Activated CD4-positive, alpha-beta T cell treated with anti-CD3 and anti-CD28 coated beads, Interleukin-2, amount 50 U/mL, for 24 hours (primary cell): ENCODE results near the gene GALNS.
"Not testable (repeated sequence)": the region's sequence is repeated elsewhere in the genome, so short reads cannot be mapped to it uniquely, and the experiment has no call there.

Experiments used
- DNase-seq, 2 donors: peaks; one replicate each; pipeline ENCODE4 v3.0.0-alpha.2; 2020; ENCODE audit warnings: low read depth in 1 of 2, low spot score in 1 of 2

GALNS gene, protein sequence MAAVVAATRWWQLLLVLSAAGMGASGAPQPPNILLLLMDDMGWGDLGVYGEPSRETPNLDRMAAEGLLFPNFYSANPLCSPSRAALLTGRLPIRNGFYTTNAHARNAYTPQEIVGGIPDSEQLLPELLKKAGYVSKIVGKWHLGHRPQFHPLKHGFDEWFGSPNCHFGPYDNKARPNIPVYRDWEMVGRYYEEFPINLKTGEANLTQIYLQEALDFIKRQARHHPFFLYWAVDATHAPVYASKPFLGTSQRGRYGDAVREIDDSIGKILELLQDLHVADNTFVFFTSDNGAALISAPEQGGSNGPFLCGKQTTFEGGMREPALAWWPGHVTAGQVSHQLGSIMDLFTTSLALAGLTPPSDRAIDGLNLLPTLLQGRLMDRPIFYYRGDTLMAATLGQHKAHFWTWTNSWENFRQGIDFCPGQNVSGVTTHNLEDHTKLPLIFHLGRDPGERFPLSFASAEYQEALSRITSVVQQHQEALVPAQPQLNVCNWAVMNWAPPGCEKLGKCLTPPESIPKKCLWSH

DNA sequence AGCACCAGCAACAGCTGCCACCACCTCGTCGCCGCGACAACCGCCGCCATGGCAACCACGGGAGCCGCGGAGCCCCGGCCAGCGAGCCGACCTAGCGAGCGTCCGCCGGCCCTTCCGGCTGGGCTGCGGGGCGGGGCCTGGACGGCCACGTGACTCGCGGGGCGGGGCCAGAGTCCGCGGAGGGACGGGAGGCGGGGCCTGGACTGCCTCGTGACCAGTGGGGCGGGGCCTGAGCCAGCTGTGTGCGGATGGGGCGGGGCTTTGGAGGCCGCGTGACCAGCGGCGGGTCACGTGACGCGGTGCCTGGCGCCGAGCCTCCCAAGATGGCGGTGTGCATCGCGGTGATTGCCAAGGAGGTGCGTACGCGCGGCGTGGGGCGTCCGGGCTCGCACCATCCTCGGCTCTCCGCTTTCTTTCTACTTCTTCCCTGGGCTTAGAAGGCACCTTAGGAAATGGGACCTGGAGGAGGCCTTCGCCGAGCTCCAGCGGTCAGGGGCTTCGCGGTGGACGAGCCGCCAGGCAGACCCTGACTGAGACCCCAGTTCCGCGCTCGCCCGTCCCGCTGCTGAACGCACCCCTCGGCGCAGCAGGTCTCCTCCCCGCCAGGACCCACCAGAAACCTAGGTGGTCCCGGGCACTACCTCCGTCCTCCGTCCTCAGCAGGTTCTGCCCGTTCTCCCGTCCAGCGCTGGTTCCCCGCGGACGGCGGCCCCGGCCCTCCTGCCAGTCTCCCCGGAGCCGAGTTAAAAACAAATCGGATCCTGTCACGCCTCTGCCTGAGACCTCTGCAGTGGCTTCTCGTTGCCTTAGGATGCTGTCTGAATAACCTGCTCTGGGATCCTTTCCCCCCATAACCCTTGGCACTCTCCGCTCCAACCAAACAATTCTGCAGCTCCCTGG is at the start of gene GALNS, which contains the start of gene TRAPPC2L:
Gene GALNS (minus strand): TSS at position 120 of the 900 bp plus-strand sequence. CDS start 70 bp downstream, at position 50.
Gene TRAPPC2L (plus strand): TSS at position 300 of the 900 bp plus-strand sequence. CDS start 24 bp downstream, at position 324.
- DNase-seq, result peak; percentile 98

DNA sequence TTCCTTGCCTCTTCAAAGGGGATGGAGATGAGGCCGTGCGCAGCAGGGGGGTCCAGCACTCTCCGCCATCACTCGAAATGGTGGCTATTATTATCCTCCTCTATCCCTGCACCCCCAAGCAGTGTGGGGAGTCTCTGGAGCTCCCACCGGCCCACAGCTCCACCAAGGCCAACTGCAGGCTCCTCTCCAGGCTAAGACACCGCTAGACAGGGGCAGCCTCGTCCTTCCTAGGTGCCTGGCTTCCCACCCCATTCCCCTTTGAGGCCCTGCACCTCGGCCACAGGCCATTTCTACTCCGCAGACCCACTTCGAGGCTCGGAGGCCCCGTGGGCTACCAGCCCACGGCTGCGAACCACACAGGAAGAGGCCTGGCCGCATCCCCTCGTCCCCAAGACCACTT is 49.3 kb upstream of the GALNS start:
- no peak for DNase-seq

DNA sequence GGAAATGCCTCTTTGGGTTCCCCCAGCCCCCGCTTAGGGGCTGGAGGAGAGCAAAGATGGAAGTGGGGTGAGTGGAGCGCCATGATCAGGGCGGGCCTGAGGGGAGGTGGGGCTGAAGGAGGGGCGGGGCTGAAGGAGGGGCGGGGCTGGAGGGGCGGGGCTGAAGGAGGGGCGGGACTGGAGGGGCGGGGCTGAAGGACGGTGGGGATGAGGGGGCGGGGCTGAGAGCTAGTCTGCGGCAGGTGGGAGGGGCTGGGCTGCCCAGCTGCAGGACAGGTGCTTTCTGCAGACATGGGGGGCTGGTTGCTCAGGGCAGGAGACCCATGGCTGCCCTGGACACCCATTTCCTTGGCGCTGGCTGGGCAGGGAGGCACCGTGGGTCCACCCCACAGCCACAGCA is 48.8 kb upstream of the GALNS start:
- DNase-seq, result no peak

DNA sequence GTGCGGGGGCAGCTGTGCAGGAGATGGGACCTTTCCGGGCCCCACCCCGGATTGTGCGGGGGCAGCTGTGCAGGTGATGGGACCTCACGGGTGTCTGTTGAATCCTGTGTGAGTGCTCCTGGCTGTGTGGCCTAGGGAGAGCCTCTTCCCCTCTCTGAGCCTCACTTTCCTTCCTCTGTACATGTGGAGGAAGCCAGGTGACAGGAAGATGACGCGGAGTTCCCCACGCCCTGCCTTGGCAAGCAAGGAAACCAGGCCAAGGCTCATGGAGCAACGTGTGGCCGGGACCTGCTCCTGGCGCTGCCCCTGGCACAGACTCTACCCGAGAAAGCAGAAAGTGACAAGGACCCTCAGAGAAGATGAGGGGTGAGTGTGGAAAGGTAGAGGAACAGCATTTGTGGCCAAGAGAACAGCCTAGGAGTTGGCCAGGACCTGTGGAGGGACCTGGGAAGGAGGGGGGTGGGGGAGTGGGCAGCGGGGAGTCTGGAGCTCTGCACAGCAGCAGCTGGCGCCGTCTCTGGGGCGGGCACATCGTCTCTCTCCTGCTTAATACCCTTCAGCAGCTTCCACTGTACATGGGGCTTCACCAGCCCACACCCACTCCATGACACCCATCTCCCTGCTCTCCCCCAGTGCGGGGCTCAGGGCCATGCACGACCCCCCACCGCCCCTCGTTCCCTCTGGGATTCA is 48.1 kb upstream of the GALNS start:
- DNase-seq, result no peak

DNA sequence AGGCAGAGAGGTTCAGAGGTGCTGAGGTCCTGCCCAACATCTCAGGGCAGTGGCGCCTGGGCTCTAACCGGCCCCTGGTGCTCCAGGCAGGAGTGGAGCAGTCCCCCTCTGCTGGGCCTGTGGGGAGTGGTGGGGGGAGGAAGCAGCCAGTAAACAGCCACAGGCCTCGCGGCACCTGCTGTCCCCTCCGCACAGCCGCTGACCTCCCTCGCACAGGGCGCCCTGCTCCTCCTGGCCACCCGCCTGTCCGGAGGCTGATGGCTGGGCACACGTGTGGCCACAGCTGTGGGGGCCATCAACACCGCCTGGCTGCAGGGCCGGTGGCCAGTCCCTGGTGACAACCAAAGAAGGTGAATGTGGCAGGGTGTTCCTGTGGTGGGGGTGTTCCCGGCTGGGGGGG is 46.5 kb upstream of the GALNS start:
- no peak for DNase-seq

DNA sequence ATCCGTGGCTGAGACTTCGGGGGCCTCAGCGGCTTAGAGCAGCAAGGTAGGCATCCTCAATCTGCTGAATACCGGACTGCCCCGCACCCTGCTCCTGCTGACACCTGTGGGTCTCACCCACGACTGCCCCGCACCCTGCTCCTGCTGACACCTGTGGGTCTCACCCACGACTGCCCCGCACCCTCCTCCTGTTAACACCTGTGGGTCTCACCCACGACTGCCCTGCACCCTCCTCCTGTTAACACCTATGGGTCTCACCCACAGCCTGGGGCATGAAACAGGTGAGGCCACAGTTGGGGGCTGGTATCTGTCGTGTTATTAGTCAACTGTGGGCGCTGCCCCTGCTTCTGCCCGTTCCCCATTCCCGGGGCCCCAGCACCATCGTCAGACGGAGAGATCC is 46.0 kb upstream of the GALNS start:
- no peak for DNase-seq

DNA sequence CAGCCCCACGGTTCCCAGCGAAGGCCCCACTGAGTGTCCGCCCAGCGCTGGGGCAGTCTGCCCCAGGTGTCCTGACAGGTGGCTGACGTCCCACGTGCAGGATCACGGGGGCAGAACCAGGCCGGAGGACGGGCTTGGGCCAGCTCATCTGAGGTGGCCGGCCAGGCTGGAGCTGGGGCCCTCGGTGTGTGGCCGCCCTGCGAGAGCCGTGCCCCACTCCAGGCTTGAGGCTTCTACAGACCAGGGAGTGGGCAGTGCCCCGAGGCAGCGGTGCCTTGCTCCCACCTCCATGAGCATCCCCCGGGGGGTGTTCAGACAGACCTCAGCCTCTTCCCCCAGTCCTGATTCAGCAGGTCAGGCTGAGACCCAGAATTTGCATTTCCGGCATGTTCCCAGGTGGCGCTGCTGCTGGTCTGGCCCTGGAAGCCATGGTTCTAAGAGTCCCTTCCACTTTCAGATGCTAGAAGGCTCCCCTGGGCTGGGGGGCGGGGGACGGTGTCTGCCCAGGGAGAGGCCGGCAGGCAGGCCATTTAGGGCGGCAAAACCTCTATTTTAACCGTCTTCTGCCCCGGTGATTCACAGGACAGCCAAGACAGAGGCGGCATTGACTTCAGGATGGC is 45.1 kb upstream of the GALNS start:
- DNase-seq, result no peak

DNA sequence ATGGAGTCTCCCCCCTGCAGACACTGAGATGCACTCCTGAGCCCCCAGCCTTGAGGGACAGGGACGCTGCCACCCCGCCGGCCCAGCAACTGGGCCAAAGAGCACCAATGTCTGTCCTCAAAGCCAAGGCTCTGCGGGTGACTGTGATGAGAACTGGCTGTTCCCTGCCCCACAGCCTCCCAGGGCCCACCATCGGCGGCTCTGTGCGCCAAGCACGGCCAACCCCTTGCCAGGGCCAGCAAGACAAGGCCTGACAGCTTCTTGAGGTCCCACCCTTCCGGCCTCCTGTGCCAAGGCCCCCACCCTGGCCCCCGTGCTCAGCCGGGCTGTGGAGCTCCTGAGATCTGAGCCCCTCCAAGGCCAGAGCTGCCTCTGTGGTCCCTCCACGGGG is 43.9 kb upstream of the GALNS start:
- no peak for DNase-seq

DNA sequence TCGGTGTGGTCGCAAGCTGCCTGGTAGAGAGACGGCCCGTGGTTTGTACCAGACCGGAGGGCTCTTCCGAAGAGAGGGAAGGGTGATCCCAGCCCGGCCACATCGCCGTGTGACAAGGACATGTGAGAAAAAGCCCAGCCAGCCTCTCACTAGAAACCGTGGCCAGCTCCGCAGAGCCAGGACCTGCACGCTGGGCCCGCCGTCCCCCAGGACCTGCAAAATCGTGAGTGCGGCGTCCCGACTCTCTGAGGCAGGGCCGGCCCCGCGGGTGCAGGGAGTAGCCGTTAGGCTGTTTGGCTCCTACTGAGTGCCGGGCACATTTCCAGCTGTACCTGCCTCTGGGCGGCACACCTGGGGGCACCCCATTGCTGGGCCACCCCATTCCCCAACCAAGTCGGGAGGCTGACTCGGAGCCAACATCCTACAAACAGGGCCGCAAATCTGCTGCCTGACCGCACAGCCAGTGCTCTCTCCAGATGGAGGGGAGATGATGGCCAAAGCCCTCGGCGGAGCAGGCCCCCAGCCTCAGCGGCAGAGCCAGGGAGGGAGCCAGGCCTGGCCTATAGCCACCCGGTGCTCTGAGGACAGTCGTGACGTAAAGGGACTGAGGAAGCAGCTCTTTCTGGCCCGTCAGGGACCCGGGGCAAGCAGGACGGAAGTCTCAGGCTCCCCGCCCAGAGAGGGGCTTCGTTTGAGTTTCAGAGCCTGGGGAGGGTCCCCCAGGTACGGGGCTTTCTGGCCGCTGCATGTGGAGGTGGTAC is 43.3 kb upstream of the GALNS start:
- DNase-seq, result no peak

DNA sequence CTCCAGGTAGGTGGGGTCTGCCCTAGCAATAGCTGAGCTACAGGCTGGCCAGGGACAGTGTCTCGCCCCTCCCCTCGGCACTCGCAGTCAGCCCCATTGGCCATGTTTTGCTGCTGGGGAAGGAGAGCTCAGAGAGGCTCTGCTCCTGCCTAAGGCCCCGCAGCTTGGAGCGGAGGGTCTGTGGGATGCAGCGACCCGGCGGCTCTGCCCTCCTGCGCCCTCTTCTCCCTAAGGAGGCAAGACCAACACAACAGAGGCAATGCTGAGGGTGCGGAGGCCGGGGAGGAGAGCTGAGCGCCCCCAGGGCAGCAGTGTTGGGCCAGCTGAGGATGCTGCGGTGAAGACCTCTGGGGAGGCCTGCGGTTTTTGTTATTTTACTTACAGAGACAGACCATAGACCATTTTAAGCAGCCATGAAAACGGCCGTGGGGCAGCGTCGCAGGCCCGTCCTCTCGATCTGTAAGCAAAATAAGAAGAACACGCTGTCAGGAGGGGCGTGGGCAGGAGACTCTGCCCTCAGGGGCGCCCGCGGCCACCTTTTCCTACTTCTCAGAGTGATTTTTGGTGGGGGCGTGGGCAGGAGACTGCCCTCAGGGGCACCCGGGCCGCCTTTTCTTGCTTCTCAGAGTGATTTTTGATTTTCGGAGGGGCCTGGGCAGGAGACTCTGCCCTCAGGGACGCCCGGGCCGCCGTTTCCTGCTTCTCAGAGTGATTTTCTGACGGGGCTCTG is 41.1 kb upstream of the GALNS start:
- no peak for DNase-seq

DNA sequence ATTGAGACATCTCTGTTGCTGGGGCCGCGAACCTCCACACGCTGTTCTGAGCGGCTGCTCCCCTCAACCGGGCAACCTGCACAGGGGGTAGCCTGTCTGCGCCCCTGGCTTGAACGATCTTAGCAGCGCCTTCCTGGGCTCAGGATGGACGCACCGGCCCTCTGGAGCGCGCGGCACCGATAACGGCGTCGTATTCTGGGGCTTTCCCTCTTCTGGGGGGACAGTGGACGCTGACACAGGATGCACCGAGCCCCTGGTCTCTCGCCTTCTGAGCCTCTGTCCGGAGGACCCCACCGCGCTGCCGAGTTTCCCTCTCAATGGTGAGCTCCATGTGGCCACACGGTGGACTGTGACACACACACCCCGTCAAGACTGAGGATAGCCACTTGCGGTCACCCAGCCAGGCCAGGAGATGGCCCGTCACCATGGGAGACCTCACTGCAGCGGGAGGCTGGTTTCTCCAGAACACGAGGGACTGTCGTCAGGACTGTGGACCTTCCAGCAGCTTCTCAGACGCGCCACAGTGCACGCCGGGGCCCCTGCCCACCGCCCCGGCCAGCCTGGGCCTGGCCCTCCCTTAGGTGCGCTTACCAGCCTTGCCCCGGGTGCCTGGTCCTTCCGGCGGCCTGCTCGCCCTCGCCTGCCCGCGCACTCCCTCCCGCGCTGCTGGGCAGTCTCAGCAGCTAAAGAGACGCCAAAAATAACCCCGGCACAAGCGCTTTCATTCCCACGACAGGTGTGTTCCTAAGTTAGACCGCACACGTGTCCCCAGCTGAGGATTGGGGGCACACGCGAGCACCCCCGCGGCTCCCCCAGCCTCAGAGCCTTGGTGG is 39.7 kb upstream of the GALNS start:
- DNase-seq, result no peak

DNA sequence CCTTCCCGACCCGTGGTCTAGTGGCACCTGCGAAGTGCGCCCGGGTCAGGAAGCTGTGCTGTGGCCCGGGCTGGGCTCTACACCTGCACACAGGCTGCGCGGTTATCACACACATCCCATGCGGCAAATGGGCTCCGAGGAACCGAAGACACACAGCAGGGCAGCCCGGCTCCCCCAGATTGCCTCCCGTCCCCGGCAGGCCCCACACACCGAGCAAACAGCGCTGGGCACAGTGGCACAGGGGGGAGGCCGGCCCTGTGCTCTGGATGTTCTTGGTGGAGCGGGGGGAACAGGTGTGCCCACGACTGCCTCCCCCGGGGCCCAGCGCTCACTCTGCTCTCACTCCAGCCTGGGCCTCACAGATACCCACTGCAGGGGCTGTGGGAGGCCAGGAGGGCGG is 38.6 kb upstream of the GALNS start:
- no peak for DNase-seq

DNA sequence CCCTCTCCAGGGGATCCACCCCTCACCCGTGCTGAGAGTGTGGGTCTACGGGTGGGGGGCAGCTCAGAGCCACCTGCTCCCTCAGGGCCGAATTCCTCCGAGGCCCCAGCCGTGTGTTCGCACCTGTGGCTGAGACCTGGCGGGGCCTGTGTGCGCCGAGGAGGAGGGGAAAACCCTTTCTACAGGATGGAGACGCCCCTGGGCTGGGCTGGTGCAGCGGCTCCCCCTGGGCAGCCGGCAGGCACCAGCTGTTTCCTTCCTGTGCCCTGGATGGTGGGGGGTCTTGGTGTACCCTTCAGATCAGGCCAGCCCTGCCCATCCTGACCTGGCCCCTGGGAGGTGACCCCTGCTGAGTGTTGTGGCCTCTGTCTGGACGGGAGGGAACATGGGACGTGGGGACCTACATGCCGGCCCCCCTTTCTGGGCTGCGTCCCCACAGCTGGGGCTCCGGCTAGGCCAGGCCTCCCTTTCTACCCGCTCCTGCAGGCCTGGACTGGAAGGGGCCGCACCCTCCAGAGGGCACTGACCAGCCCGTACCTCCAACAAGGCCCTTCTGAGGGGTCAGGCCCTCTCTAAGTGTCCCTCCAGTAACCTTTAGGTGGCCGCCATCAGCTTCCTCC is 38.0 kb upstream of the GALNS start:
- no peak for DNase-seq

DNA sequence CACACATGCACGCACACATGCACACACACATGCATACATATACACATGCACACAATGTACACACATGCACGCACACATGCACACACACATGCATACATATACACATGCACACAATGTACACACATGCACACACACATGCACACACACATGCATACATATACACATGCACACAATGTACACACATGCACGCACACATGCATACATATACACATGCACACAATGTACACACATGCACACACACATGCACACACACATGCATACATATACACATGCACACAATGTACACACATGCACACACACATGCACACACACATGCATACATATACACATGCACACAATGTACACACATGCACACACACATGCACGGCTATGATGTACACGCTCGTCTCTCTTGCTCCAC is 37.5 kb upstream of the GALNS start:
- not testable (repeated sequence) for DNase-seq

DNA sequence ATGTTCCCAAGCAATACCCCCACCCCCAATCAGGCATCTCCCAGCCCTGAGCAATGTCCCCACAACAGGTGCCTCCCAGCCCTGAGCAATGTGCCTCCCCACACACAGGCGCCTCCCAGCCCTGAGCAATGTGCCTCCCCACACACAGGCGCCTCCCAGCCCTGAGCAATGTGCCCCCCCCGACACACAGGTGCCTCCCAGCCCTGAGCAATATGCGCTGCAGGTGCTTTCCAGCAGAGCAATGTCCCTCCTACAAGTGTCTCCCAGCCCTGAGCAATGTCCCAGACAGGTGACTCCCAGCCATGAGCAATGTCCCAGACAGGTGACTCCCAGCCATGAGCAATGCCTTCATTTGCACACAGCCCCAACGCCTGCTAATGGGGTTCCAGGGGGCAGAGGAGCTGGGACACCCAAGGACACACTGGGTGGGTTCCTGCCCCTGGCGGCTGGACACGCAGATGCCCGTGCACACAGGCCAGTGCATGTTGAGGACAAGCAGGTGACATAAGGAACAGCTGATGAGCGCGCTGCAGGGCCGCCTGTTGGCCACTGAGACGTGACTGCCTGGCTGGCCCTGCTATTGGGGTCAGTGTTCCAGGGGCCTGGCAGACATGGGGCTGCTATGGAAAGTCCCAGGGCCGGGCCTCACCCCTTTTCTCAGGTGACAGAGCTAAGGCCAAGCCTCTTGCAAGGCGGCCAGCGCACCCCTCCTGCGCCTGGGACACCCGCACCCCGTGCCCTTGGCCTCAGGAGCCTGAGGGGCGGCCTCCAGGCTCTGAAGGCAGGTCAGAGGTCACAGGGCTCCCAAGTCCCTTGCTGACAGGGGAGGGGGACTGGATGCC is 36.6 kb upstream of the GALNS start:
- DNase-seq, result no peak

DNA sequence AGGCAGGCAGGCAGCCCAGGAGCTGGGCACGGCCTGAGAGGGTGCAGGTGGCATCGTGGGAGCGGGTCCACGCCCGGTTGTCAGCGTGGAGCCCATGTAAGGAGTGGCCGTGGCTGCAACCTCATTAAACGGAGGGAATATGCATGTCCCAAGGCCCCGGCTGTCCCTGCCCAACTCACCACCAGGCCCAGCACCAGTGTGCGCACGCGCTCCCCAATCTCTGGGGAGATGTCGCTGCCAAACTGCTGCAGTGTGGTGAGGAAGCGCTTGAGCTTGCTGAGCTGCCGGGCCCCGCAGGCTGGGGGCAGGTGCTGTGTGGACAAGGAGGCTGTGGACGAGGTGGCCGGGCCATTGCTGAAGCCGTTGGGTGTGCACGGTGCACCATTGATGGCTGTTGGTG is 35.3 kb upstream of the GALNS start:
- no peak for DNase-seq

DNA sequence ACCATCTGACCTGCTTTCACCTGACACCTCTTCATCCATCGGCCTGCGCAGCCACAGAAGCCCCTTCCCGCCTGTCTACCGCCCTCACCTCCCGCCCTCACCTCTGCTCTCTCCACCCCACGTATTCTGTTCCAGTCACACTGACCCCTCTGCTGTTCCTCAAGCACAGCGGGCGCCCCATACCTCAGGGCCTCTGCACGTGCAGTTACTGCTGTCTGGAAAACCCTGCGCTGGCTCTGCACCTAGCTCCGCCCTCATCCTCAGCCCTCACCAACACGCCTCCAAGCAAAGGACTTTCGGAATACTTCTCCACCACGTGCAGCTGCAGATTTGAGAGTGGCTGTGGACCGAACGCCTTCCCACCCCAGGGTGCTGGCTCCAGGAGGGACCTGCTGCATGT is 34.3 kb upstream of the GALNS start:
- DNase-seq, result no peak
